ENCODE data around the gene STK26.
A peak's percentile ranks its signal among the peaks of the same experiment; 100 is the strongest.

DNA sequence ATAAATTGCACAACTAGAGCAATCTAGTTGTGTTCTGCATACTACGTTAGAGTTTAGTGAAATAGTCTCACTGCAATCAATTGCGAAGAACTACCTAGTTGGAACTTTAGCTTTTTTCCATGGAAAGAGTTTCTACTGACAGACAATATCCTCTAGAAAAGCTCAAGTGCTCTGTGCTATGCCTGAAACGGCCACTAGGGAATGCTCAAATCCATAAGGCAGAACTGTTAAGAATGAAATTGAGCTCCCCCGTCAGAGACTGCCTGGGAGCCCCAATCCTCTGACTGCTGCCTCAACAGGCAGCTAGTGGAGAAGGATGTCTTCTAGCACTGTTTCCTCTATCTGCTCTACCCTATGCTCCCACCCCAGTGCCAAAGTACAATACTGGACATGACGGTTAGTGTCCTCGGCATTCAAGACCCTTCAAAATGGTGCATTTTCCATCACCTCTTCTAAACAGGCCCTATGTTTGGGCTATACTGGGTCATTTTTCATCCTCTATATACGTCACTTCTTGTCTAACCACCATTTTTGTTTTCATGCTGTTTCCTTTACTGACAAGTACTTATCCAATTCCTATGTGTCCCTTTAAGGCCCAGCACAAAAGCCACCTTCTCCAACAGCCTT lies 69.5 kb downstream of the STK26 start:
- TF ChIP-seq EP300 (conservative IDR thresholded peaks at IDR 0.05; ENCODE audit: poor library complexity, severe bottlenecking) (no peak), CTCF (IDR thresholded peaks at IDR 0.05; ENCODE audit: poor library complexity, severe bottlenecking) (peak; percentile 49), SMC3 (conservative IDR thresholded peaks at IDR 0.05; ENCODE audit: poor library complexity) (no peak), REST (IDR thresholded peaks at IDR 0.05; ENCODE audit: borderline replicate concordance) (no peak)
